Gastroesophageal sphincter (tissue), 3 donors: ENCODE measurements around the gene RHBDD1.

Experiments
- POLR2A ChIP-seq, 2 donors: fragments of 450-650 bp; IDR thresholded peaks; one replicate each; pipeline ENCODE4 v1.6.1; 2017; ENCODE audit warnings: antibody characterized with exemption in 2 of 2, mild to moderate bottlenecking in 2 of 2, moderate library complexity in 1 of 2
- TF ChIP-seq, protein P1 (sequence below), 4 experiments: fragments of 200-600 bp in 2 of 4; fragments of 450-650 bp in 2 of 4; sonication (generic) in 1 of 4; IDR thresholded peaks; one replicate each; pipeline ENCODE4 v1.5.1; 2017 to 2019; ENCODE audit warnings: antibody characterized with exemption in 4 of 4, mild to moderate bottlenecking in 2 of 4, moderate library complexity in 2 of 4

DNA sequence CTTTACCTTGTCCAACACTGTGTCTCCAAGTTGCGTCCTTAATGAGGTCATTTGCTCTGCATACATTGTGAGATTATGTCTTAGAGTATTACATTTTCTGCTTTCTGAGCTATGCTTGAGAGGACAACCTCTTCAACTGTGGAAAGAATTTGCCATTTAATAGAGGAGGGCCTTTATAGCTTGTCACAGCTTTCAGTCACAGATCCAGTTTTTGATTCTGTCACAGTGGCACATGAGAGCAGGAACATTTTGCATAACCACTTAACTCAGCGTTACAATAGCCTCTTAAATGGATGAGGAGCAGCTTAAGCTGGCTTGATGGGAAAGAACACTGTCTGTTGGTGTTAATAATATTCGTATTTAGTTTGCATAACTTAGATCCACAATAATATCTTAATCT, 63.0 kb downstream of the RHBDD1 start:
- TF ChIP-seq, protein P1, sequence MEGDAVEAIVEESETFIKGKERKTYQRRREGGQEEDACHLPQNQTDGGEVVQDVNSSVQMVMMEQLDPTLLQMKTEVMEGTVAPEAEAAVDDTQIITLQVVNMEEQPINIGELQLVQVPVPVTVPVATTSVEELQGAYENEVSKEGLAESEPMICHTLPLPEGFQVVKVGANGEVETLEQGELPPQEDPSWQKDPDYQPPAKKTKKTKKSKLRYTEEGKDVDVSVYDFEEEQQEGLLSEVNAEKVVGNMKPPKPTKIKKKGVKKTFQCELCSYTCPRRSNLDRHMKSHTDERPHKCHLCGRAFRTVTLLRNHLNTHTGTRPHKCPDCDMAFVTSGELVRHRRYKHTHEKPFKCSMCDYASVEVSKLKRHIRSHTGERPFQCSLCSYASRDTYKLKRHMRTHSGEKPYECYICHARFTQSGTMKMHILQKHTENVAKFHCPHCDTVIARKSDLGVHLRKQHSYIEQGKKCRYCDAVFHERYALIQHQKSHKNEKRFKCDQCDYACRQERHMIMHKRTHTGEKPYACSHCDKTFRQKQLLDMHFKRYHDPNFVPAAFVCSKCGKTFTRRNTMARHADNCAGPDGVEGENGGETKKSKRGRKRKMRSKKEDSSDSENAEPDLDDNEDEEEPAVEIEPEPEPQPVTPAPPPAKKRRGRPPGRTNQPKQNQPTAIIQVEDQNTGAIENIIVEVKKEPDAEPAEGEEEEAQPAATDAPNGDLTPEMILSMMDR (IDR thresholded peaks at IDR 0.05) = no peak
- TF ChIP-seq POLR2A (IDR thresholded peaks at IDR 0.05) = no peak
